GM18861 (cell line): ENCODE data around the gene RAB11FIP4.

Experiments used
- ATAC-seq: cut with Tn5 transposase; IDR thresholded peaks from one replicate; pipeline ENCODE4 v1.9.1; 2021; ENCODE audit not compliant: unreplicated experiment

Gene RAB11FIP4

GRCh38 chr17:31496601-31497000 is 105.1 kb downstream of the RAB11FIP4 start:
- no peak for ATAC-seq

- ATAC-seq = no peak
Measured at GRCh38 chr17:31497431-31497830, 106.0 kb downstream of the RAB11FIP4 start.

GRCh38 chr17:31497994-31498826 is 106.7 kb downstream of the RAB11FIP4 start:
- ATAC-seq = no peak

- no peak for ATAC-seq
Measured at GRCh38 chr17:31499771-31500554, 108.5 kb downstream of the RAB11FIP4 start.

GRCh38 chr17:31506517-31506916 is 115.0 kb downstream of the RAB11FIP4 start:
- no peak for ATAC-seq

GRCh38 chr17:31508288-31509094 is 117.0 kb downstream of the RAB11FIP4 start:
- ATAC-seq = peak; percentile 66

- peak; percentile 28 for ATAC-seq
Measured at GRCh38 chr17:31509095-31509804, 117.8 kb downstream of the RAB11FIP4 start.

GRCh38 chr17:31509805-31510177 is 118.3 kb downstream of the RAB11FIP4 start:
- ATAC-seq = no peak

- ATAC-seq = no peak
Measured at GRCh38 chr17:31510308-31511194, 119.1 kb downstream of the RAB11FIP4 start.

- no peak for ATAC-seq
Measured at GRCh38 chr17:31511195-31511578, 119.7 kb downstream of the RAB11FIP4 start.

GRCh38 chr17:31511580-31511979 is 120.1 kb downstream of the RAB11FIP4 start:
- no peak for ATAC-seq

GRCh38 chr17:31512104-31512740 is 120.7 kb downstream of the RAB11FIP4 start:
- no peak for ATAC-seq

- ATAC-seq = no peak
Measured at GRCh38 chr17:31512796-31513195, 121.3 kb downstream of the RAB11FIP4 start.

GRCh38 chr17:31513731-31514427 is 122.4 kb downstream of the RAB11FIP4 start:
- ATAC-seq = no peak

- no peak for ATAC-seq
Measured at GRCh38 chr17:31515267-31515666, 123.8 kb downstream of the RAB11FIP4 start.

- ATAC-seq = no peak
Measured at GRCh38 chr17:31517524-31517923, 126.0 kb downstream of the RAB11FIP4 start.

- ATAC-seq = no peak
Measured at GRCh38 chr17:31518478-31518877, 127.0 kb downstream of the RAB11FIP4 start.

- ATAC-seq = no peak
Measured at GRCh38 chr17:31521632-31522283, 130.3 kb downstream of the RAB11FIP4 start.
